Neural crest cell (in vitro differentiated cells): ENCODE measurements around the gene SYNJ1. TPM values are rescaled to one million over a fixed set of nuclear protein-coding genes. Genes with fewer than 3 reads are reported as not detected.

Source experiments
- DNase-seq: peaks from one replicate; pipeline ENCODE4 v3.0.0; 2021; ENCODE audit warnings: low read depth, mixed read lengths, low spot score
- H3K27ac Mint-ChIP-seq: one replicate; pipeline ENCODE4 v1.8.0; 2021; ENCODE audit warnings: mild to moderate bottlenecking, mixed read lengths; ENCODE audit not compliant: unreplicated experiment
- H3K27me3 Mint-ChIP-seq: 2 replicates; pipeline ENCODE4 v1.8.0; 2021; ENCODE audit warnings: low read depth, mild to moderate bottlenecking, mixed read lengths
- H3K36me3 Mint-ChIP-seq: 2 replicates; pipeline ENCODE4 v1.8.0; 2021; ENCODE audit warnings: low read depth, mild to moderate bottlenecking, mixed read lengths
- H3K4me1 Mint-ChIP-seq: 2 replicates; pipeline ENCODE4 v1.8.0; 2021; ENCODE audit warnings: mixed read lengths
- H3K4me3 Mint-ChIP-seq: one replicate; pipeline ENCODE4 v1.8.0; 2021; ENCODE audit warnings: mild to moderate bottlenecking, mixed read lengths
- H3K9me3 Mint-ChIP-seq: 2 replicates; pipeline ENCODE4 v1.8.0; 2021; ENCODE audit warnings: mixed read lengths
- CTCF ChIP-seq: fragments of 200-600 bp; sonication (generic); conservative IDR thresholded peaks from 2 replicates; pipeline ENCODE4 v1.5.0; 2021; ENCODE audit warnings: antibody characterized with exemption, mild to moderate bottlenecking
- total RNA-seq: library from RNA; stranded (reverse); gene quantifications from 2 replicates; pipeline ENCODE4 v1.2.1, GENCODE V29; 2021

SYNJ1 gene
- total RNA-seq, 1 donor from 2014 or later, result 11.1 TPM

- Mint-ChIP-seq H3K27ac (no peak overlapping the region), H3K4me1 (no peaks in the 10 kb centered on the region), H3K27me3 (no peaks in the 10 kb centered on the region), H3K36me3 (no peaks in the 10 kb centered on the region), H3K4me3 (no peak overlapping the region), H3K9me3 (no peaks in the 10 kb centered on the region)
- no peak for DNase-seq
- TF ChIP-seq CTCF, result no peak
Observed at GRCh38 chr21:32587120-32587519, 140.7 kb downstream of the SYNJ1 start.

GRCh38 chr21:32585970-32586369 is 141.8 kb downstream of the SYNJ1 start:
- TF ChIP-seq CTCF, result no peak
- Mint-ChIP-seq H3K4me3 (no peak overlapping the region), H3K9me3 (no peaks in the 10 kb centered on the region), H3K4me1 (no peaks in the 10 kb centered on the region), H3K27ac (no peak overlapping the region), H3K36me3 (no peaks in the 10 kb centered on the region), H3K27me3 (no peaks in the 10 kb centered on the region)
- no peak for DNase-seq

GRCh38 chr21:32585042-32585710 is 142.6 kb downstream of the SYNJ1 start, which contains the start of gene TCP10L:
TCP10L (minus strand) TSS chr21:32585523; CDS start chr21:32584304, 1,219 bp downstream.
- H3K9me3 Mint-ChIP-seq, result no peaks in the 10 kb centered on the region

GRCh38 chr21:32584472-32584871 is 143.3 kb downstream of the SYNJ1 start:
- no peaks in the 10 kb centered on the region for H3K4me1 Mint-ChIP-seq
- no peak for TF ChIP-seq CTCF
- H3K27ac Mint-ChIP-seq, result no peak overlapping the region
- H3K4me3 Mint-ChIP-seq, result no peak overlapping the region
- no peak for DNase-seq
- H3K36me3 Mint-ChIP-seq, result no peaks in the 10 kb centered on the region
- H3K27me3 Mint-ChIP-seq, result no peaks in the 10 kb centered on the region
- no peaks in the 10 kb centered on the region for H3K9me3 Mint-ChIP-seq

More at GRCh38 chr21:32585042-32585710, 142.6 kb downstream of the SYNJ1 start, which contains the start of gene TCP10L:
- H3K27me3 Mint-ChIP-seq, result no peaks in the 10 kb centered on the region
- no peaks in the 10 kb centered on the region for H3K4me1 Mint-ChIP-seq
- no peak within 1 kb of the TSS for H3K4me3 Mint-ChIP-seq
- no peak for TF ChIP-seq CTCF
- peak within 1 kb of the TSS; percentile 71 for H3K27ac Mint-ChIP-seq
- H3K36me3 Mint-ChIP-seq, result no peaks in the 10 kb centered on the region
- DNase-seq, result no peak

GRCh38 chr21:32581732-32582131 is 146.1 kb downstream of the SYNJ1 start:
- Mint-ChIP-seq H3K36me3 (no peaks in the 10 kb centered on the region), H3K4me1 (no peaks in the 10 kb centered on the region), H3K27ac (no peak overlapping the region), H3K9me3 (no peaks in the 10 kb centered on the region), H3K27me3 (no peaks in the 10 kb centered on the region), H3K4me3 (no peak overlapping the region)
- no peak for TF ChIP-seq CTCF
- DNase-seq, result no peak
